Esophagus (tissue), 2 donors: ENCODE data around the gene CDH13. TPM values are rescaled to one million over a fixed set of nuclear protein-coding genes. Genes with fewer than 3 reads are reported as not detected.

Source experiments
- H3K27ac ChIP-seq, 2 donors: one replicate each; pipeline ENCODE4 v1.5.1; 2013; ENCODE audit warnings: low read depth in 2 of 2, mild to moderate bottlenecking in 2 of 2, inconsistent platforms in 1 of 2, low read length in 1 of 2, moderate library complexity in 1 of 2
- H3K27me3 ChIP-seq, 2 donors: one replicate each; pipeline ENCODE4 v1.6.1; 2013; ENCODE audit warnings: low read length in 2 of 2, control low read depth in 1 of 2, mild to moderate bottlenecking in 1 of 2; ENCODE audit not compliant: insufficient read depth in 2 of 2, control insufficient read depth in 1 of 2
- H3K36me3 ChIP-seq, 2 donors: one replicate each; pipeline ENCODE4 v1.6.1; 2013; ENCODE audit warnings: low read length in 1 of 2; ENCODE audit not compliant: control insufficient read depth in 2 of 2, insufficient read depth in 2 of 2
- H3K4me1 ChIP-seq, 2 donors: one replicate each; pipeline ENCODE4 v1.6.1; 2013; ENCODE audit warnings: low read length in 1 of 2; ENCODE audit not compliant: control insufficient read depth in 2 of 2, insufficient read depth in 2 of 2
- H3K4me3 ChIP-seq, 2 donors: one replicate each; pipeline ENCODE4 v1.5.1; 2013; ENCODE audit warnings: low read length in 2 of 2, mild to moderate bottlenecking in 2 of 2, low read depth in 1 of 2, moderate library complexity in 1 of 2
- H3K9me3 ChIP-seq, 2 donors: one replicate each; pipeline ENCODE4 v1.6.1; 2013; ENCODE audit warnings: mild to moderate bottlenecking in 2 of 2, low read depth in 1 of 2, low read length in 1 of 2, moderate library complexity in 1 of 2; ENCODE audit not compliant: control insufficient read depth in 2 of 2, insufficient read depth in 1 of 2
- WGBS, 2 donors: extraction: QIAGEN DNeasy Blood & Tissue Kit; methylation state at CpG; one replicate each; pipeline ENCODE4 v1.1.7; 2013; 5-methylcytosine and 5-hydroxymethylcytosine counted together
- polyA plus RNA-seq, 2 donors: library from polyadenylated mRNA; stranded (reverse); fragments of 200-250 nt; gene quantifications; one replicate each; pipeline ENCODE4 v1.2.3, GENCODE V29; 2013
- donor health status: healthy with polysubstance abuse.
- donor health status: Bipolar disorder and iron deficiency.

Gene CDH13
- polyA plus RNA-seq, 2 donors: 1.3 to 4.3 TPM

- Histone ChIP-seq H3K36me3 (no peaks in the 10 kb centered on the region), H3K27ac (no peak overlapping the region), H3K27me3 (no peaks in the 10 kb centered on the region), H3K4me3 (no peak overlapping the region), H3K9me3 (no peaks in the 10 kb centered on the region), H3K4me1 (no peaks in the 10 kb centered on the region)
- 83 to 84% methylated on average over 5 of the region's 5 CpGs for WGBS, 2 donors
Measured at GRCh38 chr16:82971126-82971525, 344.4 kb downstream of the CDH13 start.

- Histone ChIP-seq H3K27ac (no peak overlapping the region), H3K27me3 (no peaks in the 10 kb centered on the region), H3K4me3 (no peak overlapping the region), H3K4me1 (no peaks in the 10 kb centered on the region), H3K9me3 (no peaks in the 10 kb centered on the region), H3K36me3 (no peaks in the 10 kb centered on the region)
- 78 to 79% methylated on average over 4 of the region's 4 CpGs for WGBS, 2 donors
Measured at GRCh38 chr16:82972331-82972919, 345.7 kb downstream of the CDH13 start.

GRCh38 chr16:82979406-82980111, 352.8 kb downstream of the CDH13 start:
- H3K9me3 ChIP-seq: no peaks in the 10 kb centered on the region
- H3K36me3 ChIP-seq: no peaks in the 10 kb centered on the region
- no peaks in the 10 kb centered on the region for H3K27me3 ChIP-seq
- no peak overlapping the region for H3K27ac ChIP-seq
- WGBS, 2 donors: 66 to 68% methylated on average over 4 of the region's 4 CpGs
- no peaks in the 10 kb centered on the region for H3K4me1 ChIP-seq
- no peak overlapping the region for H3K4me3 ChIP-seq

GRCh38 chr16:82980810-82981209, 354.0 kb downstream of the CDH13 start:
- H3K27ac ChIP-seq: no peak overlapping the region
- no peaks in the 10 kb centered on the region for H3K4me1 ChIP-seq
- 62 to 69% methylated on average over 3 of the region's 3 CpGs for WGBS, 2 donors
- no peaks in the 10 kb centered on the region for H3K9me3 ChIP-seq
- H3K36me3 ChIP-seq: no peaks in the 10 kb centered on the region
- H3K4me3 ChIP-seq: no peak overlapping the region
- no peaks in the 10 kb centered on the region for H3K27me3 ChIP-seq

- Histone ChIP-seq H3K4me3 (no peak overlapping the region), H3K4me1 (no peaks in the 10 kb centered on the region), H3K36me3 (no peaks in the 10 kb centered on the region), H3K27me3 (no peaks in the 10 kb centered on the region), H3K27ac (no peak overlapping the region), H3K9me3 (no peaks in the 10 kb centered on the region)
- WGBS, 2 donors: 42 to 59% methylated on average over 3 of the region's 3 CpGs
Measured at GRCh38 chr16:82987767-82988166, 361.0 kb downstream of the CDH13 start.

GRCh38 chr16:82990155-82990554, 363.4 kb downstream of the CDH13 start:
- 80 to 83% methylated on average over 3 of the region's 3 CpGs for WGBS, 2 donors
- H3K4me1 ChIP-seq: no peaks in the 10 kb centered on the region
- no peaks in the 10 kb centered on the region for H3K27me3 ChIP-seq
- H3K9me3 ChIP-seq: no peaks in the 10 kb centered on the region
- H3K36me3 ChIP-seq: no peaks in the 10 kb centered on the region
- no peak overlapping the region for H3K4me3 ChIP-seq
- no peak overlapping the region for H3K27ac ChIP-seq

- Histone ChIP-seq H3K27me3 (no peaks in the 10 kb centered on the region), H3K27ac (no peak overlapping the region), H3K4me3 (no peak overlapping the region), H3K4me1 (no peaks in the 10 kb centered on the region), H3K9me3 (no peaks in the 10 kb centered on the region), H3K36me3 (no peaks in the 10 kb centered on the region)
- 76 to 83% methylated on average over 4 of the region's 4 CpGs for WGBS, 2 donors
Measured at GRCh38 chr16:82991410-82991809, 364.6 kb downstream of the CDH13 start.

GRCh38 chr16:82991966-82992675, 365.4 kb downstream of the CDH13 start:
- Histone ChIP-seq H3K36me3 (no peaks in the 10 kb centered on the region), H3K27me3 (no peaks in the 10 kb centered on the region), H3K9me3 (no peaks in the 10 kb centered on the region), H3K4me3 (no peak overlapping the region), H3K4me1 (no peaks in the 10 kb centered on the region), H3K27ac (no peak overlapping the region)
- WGBS, 2 donors: 60 to 76% methylated on average over 4 of the region's 4 CpGs

- H3K36me3 ChIP-seq: no peaks in the 10 kb centered on the region
- H3K27me3 ChIP-seq: no peaks in the 10 kb centered on the region
- WGBS, 2 donors: 73% methylated on average over 3 of the region's 3 CpGs
- no peak overlapping the region for H3K4me3 ChIP-seq
- H3K9me3 ChIP-seq: no peaks in the 10 kb centered on the region
- H3K4me1 ChIP-seq: no peaks in the 10 kb centered on the region
- H3K27ac ChIP-seq: no peak overlapping the region
Measured at GRCh38 chr16:82992786-82993185, 366.0 kb downstream of the CDH13 start.
